ENCODE measurements around the gene CYBC1. TPM values are rescaled to one million over a fixed set of nuclear protein-coding genes. Genes with fewer than 3 reads are reported as not detected.
"Not testable (repeated sequence)": the region's sequence is repeated elsewhere in the genome, so short reads cannot be mapped to it uniquely, and the experiment has no call there.

CYBC1 gene
- total RNA-seq, 2 donors from 2014 or later: 58.4 to 79.0 TPM

DNA sequence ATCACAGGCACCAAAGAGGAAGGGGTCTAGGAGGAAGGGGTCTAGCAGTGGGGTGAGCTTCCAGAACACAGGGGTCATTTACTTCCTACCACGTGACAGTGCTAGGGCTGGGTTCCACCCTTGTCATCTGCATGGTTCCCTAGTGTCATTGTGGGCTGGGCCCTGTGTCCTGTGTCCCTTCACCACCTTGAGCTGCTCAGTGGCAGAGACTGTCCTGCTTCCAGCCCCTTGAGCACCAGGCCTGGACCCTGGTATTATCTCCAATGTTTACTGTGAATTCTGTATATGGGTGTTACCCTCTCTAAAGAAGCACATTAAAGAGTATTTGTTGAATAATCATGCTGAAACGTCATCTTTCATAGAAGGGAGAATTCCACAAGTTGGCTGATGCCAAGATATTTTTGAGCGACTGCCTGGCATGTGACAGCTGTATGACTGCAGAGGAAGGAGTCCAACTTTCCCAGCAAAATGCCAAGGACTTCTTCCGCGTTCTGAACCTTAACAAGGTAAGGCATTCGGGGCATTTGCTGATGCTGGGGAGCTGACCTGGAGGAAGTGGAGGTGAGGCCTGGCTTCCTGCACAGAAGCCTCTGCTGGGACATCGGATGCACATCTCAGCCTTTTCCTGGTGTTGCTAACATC is 13.5 kb upstream of the CYBC1 start:
- no peak for DNase-seq
- TF ChIP-seq, protein P1, sequence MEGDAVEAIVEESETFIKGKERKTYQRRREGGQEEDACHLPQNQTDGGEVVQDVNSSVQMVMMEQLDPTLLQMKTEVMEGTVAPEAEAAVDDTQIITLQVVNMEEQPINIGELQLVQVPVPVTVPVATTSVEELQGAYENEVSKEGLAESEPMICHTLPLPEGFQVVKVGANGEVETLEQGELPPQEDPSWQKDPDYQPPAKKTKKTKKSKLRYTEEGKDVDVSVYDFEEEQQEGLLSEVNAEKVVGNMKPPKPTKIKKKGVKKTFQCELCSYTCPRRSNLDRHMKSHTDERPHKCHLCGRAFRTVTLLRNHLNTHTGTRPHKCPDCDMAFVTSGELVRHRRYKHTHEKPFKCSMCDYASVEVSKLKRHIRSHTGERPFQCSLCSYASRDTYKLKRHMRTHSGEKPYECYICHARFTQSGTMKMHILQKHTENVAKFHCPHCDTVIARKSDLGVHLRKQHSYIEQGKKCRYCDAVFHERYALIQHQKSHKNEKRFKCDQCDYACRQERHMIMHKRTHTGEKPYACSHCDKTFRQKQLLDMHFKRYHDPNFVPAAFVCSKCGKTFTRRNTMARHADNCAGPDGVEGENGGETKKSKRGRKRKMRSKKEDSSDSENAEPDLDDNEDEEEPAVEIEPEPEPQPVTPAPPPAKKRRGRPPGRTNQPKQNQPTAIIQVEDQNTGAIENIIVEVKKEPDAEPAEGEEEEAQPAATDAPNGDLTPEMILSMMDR (IDR thresholded peaks at IDR 0.05): no peak
- Histone ChIP-seq H3K4me1 (peaks cover 3% of the 10 kb centered on the region), H3K9ac (ENCODE audit: low read depth in 2 of 2, low read length in 2 of 2) (no peak overlapping the region), H3K27ac (no peak overlapping the region), H3K4me3 (no peak overlapping the region), H3K9me3 (no peaks in the 10 kb centered on the region), H3K36me3 (peaks cover 8% of the 10 kb centered on the region), H3K27me3 (no peaks in the 10 kb centered on the region)
- intact Hi-C loops (cut with DNase I): no loop called here

GRCh38 chr17:82463391-82463790 is 12.8 kb upstream of the CYBC1 start:
- Histone ChIP-seq H3K4me3 (no peak overlapping the region), H3K9me3 (no peaks in the 10 kb centered on the region), H3K9ac (ENCODE audit: low read depth in 2 of 2, low read length in 2 of 2) (no peak overlapping the region), H3K4me1 (peaks cover 3% of the 10 kb centered on the region), H3K27ac (no peak overlapping the region), H3K36me3 (peaks cover 8% of the 10 kb centered on the region), H3K27me3 (no peaks in the 10 kb centered on the region)
- TF ChIP-seq, protein P1 (IDR thresholded peaks at IDR 0.05): no peak
- DNase-seq: no peak
- intact Hi-C loops (cut with DNase I): no loop called here

- Histone ChIP-seq H3K4me1 (peaks cover 10% of the 10 kb centered on the region), H3K9ac (ENCODE audit: low read depth in 2 of 2, low read length in 2 of 2) (no peak overlapping the region), H3K36me3 (peaks cover 8% of the 10 kb centered on the region), H3K4me3 (no peak overlapping the region), H3K27ac (no peak overlapping the region), H3K27me3 (no peaks in the 10 kb centered on the region), H3K9me3 (no peaks in the 10 kb centered on the region)
- intact Hi-C loops (cut with DNase I): no loop called here
- DNase-seq: no peak
- TF ChIP-seq, protein P1 (IDR thresholded peaks at IDR 0.05): no peak
Observed at GRCh38 chr17:82461827-82462524, 11.4 kb upstream of the CYBC1 start.

DNA sequence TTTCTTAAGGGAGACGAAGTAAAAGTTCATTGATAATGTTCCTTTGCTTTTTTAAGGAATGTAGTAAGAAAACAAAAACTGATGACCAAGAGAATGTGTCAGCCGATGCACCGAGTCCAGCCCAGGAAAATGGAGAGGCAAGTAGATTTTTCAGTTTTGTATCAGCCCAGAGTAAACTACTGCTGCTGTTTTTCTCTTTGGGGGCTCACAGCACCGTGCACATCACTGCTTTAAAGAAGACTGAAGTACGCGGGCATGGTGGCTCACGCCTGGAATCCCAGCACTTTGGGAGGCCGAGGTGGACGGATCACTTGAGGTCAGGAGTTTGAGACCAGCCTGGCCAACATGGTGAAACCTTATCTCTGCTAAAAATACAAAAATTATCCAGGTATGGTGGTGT is 9.4 kb upstream of the CYBC1 start:
- peaks cover 11% of the 10 kb centered on the region for H3K4me1 ChIP-seq
- H3K36me3 ChIP-seq; H3K9me3 ChIP-seq; DNase-seq; H3K4me3 ChIP-seq; H3K9ac ChIP-seq (ENCODE audit: low read depth in 2 of 2, low read length in 2 of 2); intact Hi-C loops (cut with DNase I); H3K27ac ChIP-seq; H3K27me3 ChIP-seq: not testable (repeated sequence)

- TF ChIP-seq, protein P1 (IDR thresholded peaks at IDR 0.05): no peak
- Histone ChIP-seq H3K27ac (peak overlapping the region; percentile 100), H3K27me3 (no peaks in the 10 kb centered on the region), H3K9me3 (no peaks in the 10 kb centered on the region), H3K4me3 (peak overlapping the region; percentile 93), H3K9ac (ENCODE audit: low read depth in 2 of 2, low read length in 2 of 2) (peak overlapping the region; percentile 86 to 89), H3K4me1 (peaks cover 11% of the 10 kb centered on the region), H3K36me3 (no peaks in the 10 kb centered on the region)
- intact Hi-C loops (cut with DNase I): no loop called here
- DNase-seq: peak; percentile 36
Observed at GRCh38 chr17:82458885-82459424, 8.4 kb upstream of the CYBC1 start.
